Measurements from ENCODE around the gene HPS3. TPM values are rescaled to one million over a fixed set of nuclear protein-coding genes. Genes with fewer than 3 reads are reported as not detected.
A peak's percentile ranks its signal among the peaks of the same experiment; 100 is the strongest.

HPS3 gene
- total RNA-seq, 4 donors from 2014 or later, result 3.1 to 5.5 (median 4.4) TPM

GRCh38 chr3:149118724-149119123 lies 10.7 kb upstream of the HPS3 start:
- H3K4me3 ChIP-seq, result no peak overlapping the region
- H3K36me3 ChIP-seq, result no peaks in the 10 kb centered on the region
- in situ Hi-C loops (cut with MboI; ENCODE audit: low sequenced_read_pairs in 4 of 4) (loop anchor here (5.0 to 25.0 kb wide), 5 partner anchors 154 to 369 kb away; partner anchors contain the start of gene CPA3 (in 2 of the 4)), intact Hi-C loops (cut with DNase I; ENCODE audit: low total_unique reads) (no loop called here)
- ATAC-seq (no peak), DNase-seq (no peak)
- TF ChIP-seq POLR2A (IDR thresholded peaks at IDR 0.05) (no peak), CTCF (IDR thresholded peaks at IDR 0.05 in 4 of 5, conservative IDR thresholded peaks at IDR 0.05 in 1 of 5) (no peak)
- H3K9me3 ChIP-seq, result no peaks in the 10 kb centered on the region
- H3K4me1 ChIP-seq, result no peaks in the 10 kb centered on the region
- H3K27ac ChIP-seq, result no peak overlapping the region
- no peaks in the 10 kb centered on the region for H3K27me3 ChIP-seq

GRCh38 chr3:149119466-149119865 lies 10.0 kb upstream of the HPS3 start:
- DNase-seq (no peak), ATAC-seq (no peak)
- Histone ChIP-seq H3K9me3 (no peaks in the 10 kb centered on the region), H3K4me1 (no peaks in the 10 kb centered on the region), H3K27ac (no peak overlapping the region), H3K27me3 (no peaks in the 10 kb centered on the region), H3K4me3 (no peak overlapping the region), H3K36me3 (no peaks in the 10 kb centered on the region)
- intact Hi-C loops (cut with DNase I; ENCODE audit: low total_unique reads) (no loop called here), in situ Hi-C loops (cut with MboI; ENCODE audit: low sequenced_read_pairs in 4 of 4) (loop anchor here (5.0 to 25.0 kb wide), 5 partner anchors 153 to 368 kb away; partner anchors contain the start of gene CPA3 (in 2 of the 4))
- TF ChIP-seq POLR2A (IDR thresholded peaks at IDR 0.05), result no peak
- TF ChIP-seq CTCF (IDR thresholded peaks at IDR 0.05 in 4 of 5, conservative IDR thresholded peaks at IDR 0.05 in 1 of 5), result no peak

- in situ Hi-C loops (cut with MboI; ENCODE audit: low sequenced_read_pairs in 4 of 4), result loop anchor here (5.0 to 25.0 kb wide), 4 partner anchors 152 to 367 kb away; partner anchors contain the start of gene CPA3 (in 2 of the 4)
- ATAC-seq, result peak; percentile 72 to 78
- DNase-seq, result no peak
These were observed 9.1 kb upstream of the HPS3 start for GRCh38 chr3:149120051-149120972.

More at GRCh38 chr3:149120051-149120972, 9.1 kb upstream of the HPS3 start:
- Histone ChIP-seq H3K36me3 (no peaks in the 10 kb centered on the region), H3K9me3 (no peaks in the 10 kb centered on the region), H3K4me3 (no peak overlapping the region), H3K27me3 (no peaks in the 10 kb centered on the region), H3K4me1 (no peaks in the 10 kb centered on the region), H3K27ac (no peak overlapping the region)
- TF ChIP-seq POLR2A (IDR thresholded peaks at IDR 0.05), result no peak
- TF ChIP-seq CTCF (IDR thresholded peaks at IDR 0.05 in 4 of 5, conservative IDR thresholded peaks at IDR 0.05 in 1 of 5), result peak; percentile 48 to 74 (median 65)
- intact Hi-C loops (cut with DNase I; ENCODE audit: low total_unique reads), result loop anchor here (1.0 to 5.0 kb wide), 3 partner anchors 153 to 362 kb away; no protein-coding TSS in a partner anchor
